ENCODE results near the gene SLC1A5.

The SLC1A5 gene

GRCh38 chr19:46748325-46749109, 39.9 kb downstream of the SLC1A5 start (continued):
- TF ChIP-seq ZNF555 (tag by site-specific recombination; conservative IDR thresholded peaks at IDR 0.05) (no peak), ZBTB11 (tag by site-specific recombination; conservative IDR thresholded peaks at IDR 0.05; ENCODE audit: low read depth) (no peak), ZNF510 (tag by site-specific recombination; IDR thresholded peaks at IDR 0.05; ENCODE audit: insufficient replicate concordance) (no peak), PBX3 (CRISPR knock-in tag; IDR thresholded peaks at IDR 0.05) (no peak), ZNF768 (tag by site-specific recombination; IDR thresholded peaks at IDR 0.05) (no peak), ZBTB48 (tag by site-specific recombination; IDR thresholded peaks at IDR 0.05) (no peak), ZFP41 (tag by site-specific recombination; IDR thresholded peaks at IDR 0.05; ENCODE audit: borderline replicate concordance) (no peak), ZNF155 (tag by site-specific recombination; IDR thresholded peaks at IDR 0.05) (no peak), ZNF23 (tag by site-specific recombination; IDR thresholded peaks at IDR 0.05; ENCODE audit: borderline replicate concordance) (no peak), SALL2 (tag by site-specific recombination; IDR thresholded peaks at IDR 0.05; ENCODE audit: borderline replicate concordance) (no peak), ZNF549 (tag by site-specific recombination; IDR thresholded peaks at IDR 0.05) (no peak), GLI4 (tag by site-specific recombination; IDR thresholded peaks at IDR 0.05) (no peak), KLF8 (tag by site-specific recombination; IDR thresholded peaks at IDR 0.05) (no peak), ZNF324 (tag by site-specific recombination; IDR thresholded peaks at IDR 0.05) (no peak), ZNF48 (tag by site-specific recombination; IDR thresholded peaks at IDR 0.05) (no peak), ZNF16 (tag by site-specific recombination; IDR thresholded peaks at IDR 0.05; ENCODE audit: low read depth) (no peak), ZBTB1 (tag by site-specific recombination; IDR thresholded peaks at IDR 0.05) (no peak), ZNF701 (tag by site-specific recombination; IDR thresholded peaks at IDR 0.05) (no peak), ZNF654 (tag by site-specific recombination; IDR thresholded peaks at IDR 0.05; ENCODE audit: low read depth) (peak; percentile 32; the same call in 1 of the 2 replicates), ZNF24 (tag by site-specific recombination; IDR thresholded peaks at IDR 0.05) (no peak), ZNF146 (tag by site-specific recombination; IDR thresholded peaks at IDR 0.05) (no peak), ZNF214 (tag by site-specific recombination; IDR thresholded peaks at IDR 0.05; ENCODE audit: borderline replicate concordance) (no peak), ZNF175 (tag by site-specific recombination; IDR thresholded peaks at IDR 0.05) (no peak), ZNF223 (tag by site-specific recombination; IDR thresholded peaks at IDR 0.05) (no peak), ZNF548 (tag by site-specific recombination; IDR thresholded peaks at IDR 0.05) (no peak), ZNF2 (tag by site-specific recombination; IDR thresholded peaks at IDR 0.05) (no peak), REPIN1 (tag by site-specific recombination; IDR thresholded peaks at IDR 0.05; ENCODE audit: low read depth) (no peak), PATZ1 (tag by site-specific recombination; IDR thresholded peaks at IDR 0.05) (peak; percentile 15; the same call in 1 of the 2 replicates), ZNF391 (tag by site-specific recombination; IDR thresholded peaks at IDR 0.05; ENCODE audit: borderline replicate concordance, low read depth) (no peak), ZBTB7A (tag by site-specific recombination; IDR thresholded peaks at IDR 0.05; ENCODE audit: low read depth) (no peak), ZNF580 (tag by site-specific recombination; IDR thresholded peaks at IDR 0.05) (peak; percentile 63; the same call in 1 of the 2 replicates)

Measured in HEK293 (cell line).